ENCODE results near the gene TFB2M.
A peak's percentile ranks its signal among the peaks of the same experiment; 100 is the strongest.

The TFB2M gene

DNA sequence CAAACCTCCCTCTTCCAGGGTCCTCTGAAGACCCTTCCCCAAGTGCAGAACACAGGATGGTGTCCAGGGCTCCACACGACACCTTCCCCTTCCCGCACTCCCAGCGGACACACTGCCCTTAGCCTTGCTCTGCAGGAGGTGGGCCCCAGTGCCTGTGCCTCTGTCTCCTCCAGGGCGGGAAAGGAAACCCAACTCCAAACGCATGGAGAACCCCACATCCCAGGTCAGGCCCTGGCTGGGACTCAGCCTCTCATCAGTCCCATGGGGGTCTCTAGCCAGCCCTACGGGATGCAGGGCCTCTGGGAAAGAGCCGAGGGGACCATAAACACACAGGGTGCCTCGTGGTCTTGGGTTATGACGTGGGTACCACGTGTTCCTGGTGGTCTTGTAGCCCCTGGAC lies 53.4 kb downstream of the TFB2M start:
- no peak for DNase-seq

DNA sequence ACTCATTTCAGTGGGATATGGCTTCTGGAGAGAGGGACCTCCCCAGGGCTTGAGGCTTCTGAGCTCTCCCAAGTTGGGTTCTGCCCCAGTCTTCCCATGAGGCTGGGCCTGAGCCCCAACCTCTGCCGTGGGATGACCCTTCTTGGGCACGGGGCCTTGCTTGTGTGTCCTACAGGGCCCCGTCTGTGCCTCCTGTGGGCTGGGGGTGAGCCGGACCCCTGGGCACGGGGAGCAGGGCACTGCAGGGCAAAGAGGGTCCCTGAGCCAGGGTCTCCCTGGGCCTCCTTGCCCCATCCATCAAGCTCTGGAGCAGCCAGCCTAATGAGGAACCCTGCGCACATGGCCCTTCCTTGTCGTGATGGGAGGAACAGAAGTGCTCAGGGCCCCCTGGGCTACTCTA lies 53.8 kb downstream of the TFB2M start:
- DNase-seq: no peak

DNA sequence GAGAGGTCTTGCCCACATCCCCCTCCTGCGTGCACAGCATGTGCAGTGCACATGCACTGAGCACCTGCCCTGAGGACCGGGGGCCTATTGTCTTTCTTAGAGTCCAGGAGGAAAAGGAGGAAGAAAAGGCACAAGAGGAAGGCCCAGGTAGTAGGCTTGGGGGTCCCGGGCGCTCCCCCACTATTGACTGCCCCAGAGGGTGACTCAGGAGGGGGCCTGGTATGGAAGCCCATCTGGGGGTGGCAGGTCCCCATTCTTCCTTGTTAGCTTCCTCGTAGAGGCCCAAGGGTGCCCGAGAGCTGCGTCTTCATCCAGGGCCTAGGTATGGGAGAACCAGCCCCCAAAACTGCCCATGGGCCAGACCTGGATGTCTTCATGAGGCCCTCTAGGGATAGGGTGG lies 54.9 kb downstream of the TFB2M start:
- DNase-seq: no peak

DNA sequence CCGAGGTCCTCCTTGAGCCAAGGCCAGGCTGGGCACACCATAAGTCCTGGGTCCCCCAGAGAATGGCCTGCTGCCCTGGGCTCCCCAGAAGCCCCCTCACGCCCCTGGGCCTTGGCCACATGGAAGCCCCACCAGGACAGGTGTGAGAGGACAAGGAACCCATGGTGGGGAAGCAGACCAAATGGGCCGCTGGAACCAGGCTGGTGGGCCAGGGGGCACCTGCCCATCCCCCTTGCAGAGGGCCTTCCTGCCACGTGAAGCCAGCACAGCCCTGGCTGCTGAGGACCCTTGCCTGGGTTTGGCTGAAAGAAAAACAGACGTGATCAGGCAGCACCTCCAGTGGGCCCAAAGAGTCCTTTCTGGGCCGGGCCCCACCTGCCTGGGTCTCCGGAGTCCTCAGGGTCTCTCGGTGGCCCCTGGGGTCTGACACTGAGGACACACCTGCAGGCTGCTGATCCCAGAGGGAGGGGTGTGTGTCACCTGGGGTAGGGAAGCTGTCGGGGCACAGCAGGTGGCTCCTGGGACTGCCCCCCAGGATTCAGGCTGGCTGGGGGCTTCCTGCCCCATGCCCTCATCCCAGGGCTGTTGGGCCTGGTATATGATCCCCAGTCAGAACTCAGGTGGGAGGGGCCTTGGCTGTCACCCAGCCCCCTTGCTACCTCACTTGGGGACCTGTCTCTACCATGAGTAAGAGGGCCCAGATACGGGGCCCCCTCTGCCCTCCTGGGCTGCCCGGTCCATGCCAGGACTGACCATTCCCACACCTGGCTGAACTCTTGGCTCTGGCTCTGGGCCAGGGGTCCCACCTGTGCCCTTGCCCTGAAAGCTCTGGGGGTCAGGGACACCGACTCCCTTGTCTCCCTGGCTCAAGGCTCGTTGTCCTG lies 55.7 kb downstream of the TFB2M start:
- DNase-seq: no peak

DNA sequence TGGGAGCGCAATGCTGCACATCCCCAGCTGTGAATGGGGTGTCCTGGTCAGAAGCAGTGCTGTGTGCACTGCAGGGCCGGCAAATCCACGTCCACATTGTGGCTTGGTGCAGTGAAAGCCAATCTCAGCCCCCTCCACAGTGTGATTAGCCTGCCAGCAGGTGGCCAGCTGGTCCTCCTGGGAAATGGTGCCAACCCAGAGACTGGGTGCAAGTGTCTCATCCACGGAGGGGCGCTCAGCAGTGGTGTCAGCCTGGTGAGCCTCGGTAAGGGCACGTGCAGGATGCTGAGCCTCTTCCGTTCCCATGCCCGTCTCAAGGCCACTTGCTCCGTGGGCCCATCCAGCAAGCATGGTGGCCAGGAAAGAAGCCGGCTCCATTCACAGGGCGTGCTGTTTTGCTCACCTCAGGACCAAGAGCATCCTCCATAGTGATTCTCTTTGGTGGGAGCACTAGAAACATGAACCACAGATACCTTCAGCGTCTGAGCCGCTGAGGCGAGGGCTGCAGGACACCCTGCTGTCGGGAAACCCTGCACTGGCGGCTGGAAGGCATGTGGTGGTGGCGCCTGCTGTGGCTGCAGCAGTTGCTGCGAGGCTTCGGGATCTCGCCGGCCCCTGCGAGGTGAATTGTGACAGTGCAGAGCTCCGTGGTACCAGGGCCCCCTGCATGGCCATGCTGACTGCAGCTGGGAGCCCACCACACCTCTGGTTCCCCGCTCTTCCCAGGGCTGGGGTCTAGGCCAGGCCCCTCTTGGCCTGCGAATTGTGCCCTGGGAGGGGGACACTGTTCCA lies 57.0 kb downstream of the TFB2M start:
- no peak for DNase-seq

DNA sequence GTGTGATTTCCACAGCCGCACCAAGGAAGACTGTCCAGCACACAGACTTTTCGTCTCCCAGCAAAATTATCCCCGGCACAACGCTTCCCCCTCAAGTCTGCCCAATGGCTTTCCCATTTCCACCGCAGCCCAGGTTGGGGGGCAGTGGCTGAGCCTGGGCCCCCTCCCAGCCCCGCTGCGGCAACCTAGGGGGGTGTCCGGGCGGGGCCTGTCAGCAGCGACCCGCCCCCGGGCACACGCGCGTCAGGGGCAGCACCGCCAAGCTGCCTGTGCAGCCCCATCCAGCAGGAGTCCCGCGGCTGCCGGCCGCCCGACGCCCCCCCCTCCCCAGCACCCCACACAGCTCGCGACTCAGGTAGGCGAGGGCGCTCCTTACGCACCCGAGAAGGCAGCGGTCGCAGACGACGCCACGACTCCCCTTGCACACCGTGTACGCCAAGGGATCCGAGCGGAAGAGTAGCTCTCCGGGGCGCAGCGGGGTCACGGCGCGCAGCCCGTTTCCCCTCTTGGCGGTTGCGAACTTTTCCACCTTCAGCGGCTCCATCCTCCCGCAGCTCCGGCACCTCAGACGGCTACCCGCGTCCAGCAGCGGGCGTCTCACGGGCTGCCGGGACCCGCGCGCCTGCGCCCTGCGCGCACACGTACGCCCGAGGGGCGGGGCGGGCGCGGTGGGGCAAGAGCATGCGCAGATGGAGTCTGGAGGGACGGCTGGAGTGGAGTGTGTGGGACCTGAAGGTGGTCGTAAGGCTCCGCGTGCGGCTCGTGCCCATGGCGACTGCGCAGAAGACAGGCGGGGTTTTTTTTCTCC lies 59.2 kb downstream of the TFB2M start, which contains the start of gene SMYD3:
Gene SMYD3, minus strand, starts transcription at position 606 of the 808 bp plus-strand sequence.
- DNase-seq: peak; percentile 53

DNA sequence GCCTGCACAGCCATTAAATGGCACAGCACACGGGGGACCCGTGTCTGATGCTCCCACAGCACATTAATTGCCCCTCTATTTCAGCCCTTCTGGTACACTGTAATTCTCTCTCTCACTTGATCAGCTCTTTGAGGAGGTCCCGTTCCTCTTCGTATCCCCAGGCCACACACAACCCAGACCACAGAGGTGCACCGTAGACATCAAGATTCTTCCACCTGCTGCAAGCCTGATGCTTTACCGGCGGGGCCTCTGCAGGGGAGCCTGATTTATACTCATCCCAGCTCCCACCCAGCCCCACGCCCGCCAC lies 59.7 kb downstream of the TFB2M start:
- no peak for DNase-seq

DNA sequence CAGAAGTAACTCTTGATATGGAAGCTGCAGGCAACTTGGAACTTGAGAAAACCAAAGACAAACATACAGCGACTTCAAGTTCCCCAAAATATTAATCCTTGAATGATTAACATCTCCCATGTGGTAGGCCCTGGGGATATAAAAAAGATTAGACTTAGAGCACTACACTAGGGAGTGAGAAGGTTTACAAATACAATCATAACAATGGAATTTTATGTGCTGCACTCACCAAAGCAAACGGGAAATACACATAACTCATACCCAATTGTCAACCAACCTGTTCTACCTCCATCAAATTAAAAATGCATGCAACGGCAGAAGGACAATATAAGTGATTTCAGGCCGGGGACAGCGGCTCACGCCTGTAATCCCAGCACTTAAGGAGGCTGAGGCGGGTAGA lies 62.7 kb downstream of the TFB2M start:
- DNase-seq: no peak

DNA sequence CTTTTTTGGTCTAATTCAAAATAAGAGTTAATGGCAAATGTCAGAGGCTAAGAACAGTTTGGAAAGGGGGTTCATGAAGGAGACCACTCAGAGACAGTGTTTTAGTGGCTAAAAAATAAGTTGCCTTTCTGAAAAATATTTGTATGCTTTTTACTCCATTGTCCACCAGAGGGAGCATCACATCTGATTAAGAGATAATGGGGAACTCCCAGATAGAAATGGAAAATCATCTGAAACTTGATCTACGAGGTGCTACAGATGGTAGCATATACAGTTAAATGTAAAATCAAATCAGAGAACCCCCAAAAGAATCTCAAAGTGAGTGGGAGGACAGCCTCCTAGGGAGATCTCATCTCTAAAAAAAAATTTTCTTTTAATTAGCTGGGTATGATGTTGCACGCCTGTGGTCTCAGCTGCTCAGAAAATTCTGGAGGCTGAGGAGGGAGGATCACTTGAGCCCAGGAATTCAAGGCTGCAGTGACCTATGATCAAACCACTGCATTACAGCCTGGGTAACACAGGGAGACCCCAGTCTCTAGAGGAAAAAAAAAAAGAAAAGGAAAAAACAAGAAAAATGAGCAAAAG lies 68.6 kb downstream of the TFB2M start:
- DNase-seq: peak; percentile 53

DNA sequence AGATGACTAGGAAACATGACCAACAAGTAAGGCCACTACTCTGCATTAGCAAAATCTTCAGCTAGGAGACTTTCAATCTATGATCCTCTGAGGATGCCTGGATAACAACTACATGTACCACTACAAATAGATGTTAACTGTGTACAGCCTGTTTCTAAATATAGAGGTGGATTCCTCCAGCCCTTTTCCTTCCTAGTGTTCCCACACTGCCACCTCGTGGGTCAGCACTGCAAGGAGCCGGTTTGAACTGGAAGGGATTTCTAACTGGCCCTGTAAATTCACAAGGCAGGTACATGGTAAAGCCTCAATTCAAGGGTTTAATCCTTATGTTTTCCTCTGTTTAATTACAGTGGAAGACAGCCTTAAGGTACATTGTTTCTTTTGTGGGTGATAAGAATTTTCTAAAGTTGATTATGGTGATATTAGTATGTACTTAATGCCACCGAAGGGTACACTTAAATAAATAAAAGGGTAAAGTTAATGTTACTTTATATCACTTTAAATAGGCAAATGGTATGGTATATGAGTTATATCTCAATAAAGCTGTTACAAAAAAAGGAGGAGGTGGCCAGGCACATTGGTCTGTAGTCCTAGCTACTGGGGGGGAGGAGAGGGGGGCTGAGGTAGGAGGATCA lies 73.3 kb downstream of the TFB2M start:
- DNase-seq: peak; percentile 36

DNA sequence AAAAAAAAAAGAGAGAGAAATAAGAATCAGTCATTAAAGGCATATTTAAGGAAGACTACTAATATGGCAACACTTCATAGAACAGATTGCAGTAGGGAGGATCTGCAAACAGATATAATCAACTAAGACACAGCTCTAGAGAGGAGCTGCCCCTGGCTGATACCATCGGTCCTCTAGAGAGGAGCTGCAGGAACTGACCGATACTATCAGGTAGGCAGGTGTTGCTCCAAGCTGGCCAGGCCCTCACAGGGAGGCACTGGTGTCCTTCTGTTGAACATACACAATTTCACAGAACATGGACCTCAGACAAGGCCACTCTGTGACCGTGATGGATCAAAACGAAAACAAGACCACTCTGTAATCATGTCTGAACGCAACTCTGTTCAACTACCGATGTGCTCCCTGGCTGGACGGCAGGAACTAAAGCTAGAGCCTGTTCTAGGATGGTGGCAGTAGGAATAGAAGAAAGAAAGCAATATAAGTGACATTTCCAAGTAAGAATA lies 74.5 kb downstream of the TFB2M start:
- no peak for DNase-seq
